ENCODE results near the gene MEIS2.

GRCh38 chr15:37083610-37084009 lies 16.7 kb downstream of the MEIS2 start:
- no peak for TF ChIP-seq CTCF (IDR thresholded peaks at IDR 0.05; ENCODE audit: insufficient read depth, low read depth, low read length)
- TF ChIP-seq EZH2 (IDR thresholded peaks at IDR 0.05; ENCODE audit: insufficient read depth, low read length): no peak

Data from astrocyte (in vitro differentiated cells and primary cell).